GM12892 (cell line): ENCODE data around the gene KCNH4.

ENCODE experiments used
- POLR2A ChIP-seq: IDR thresholded peaks from 2 replicates; pipeline ENCODE4 v1.6.1; 2011; ENCODE audit warnings: low read depth, low read length, control low read depth
- POLR2AphosphoS5 ChIP-seq: IDR thresholded peaks from 2 replicates; pipeline ENCODE4 v1.6.1; 2011; ENCODE audit warnings: low read depth, low read length, control low read depth

- TF ChIP-seq POLR2A, result no peak
- no peak for TF ChIP-seq POLR2AphosphoS5
Measured at GRCh38 chr17:42188749-42189650, 8.1 kb upstream of the KCNH4 start.
